Measurements from ENCODE around the gene ZNF273. TPM values are rescaled to one million over a fixed set of nuclear protein-coding genes. Genes with fewer than 3 reads are reported as not detected.
"Not testable (repeated sequence)": the region's sequence is repeated elsewhere in the genome, so short reads cannot be mapped to it uniquely, and the experiment has no call there.

Gene ZNF273
- 5.1 and 6.2 TPM in 2 replicates for total RNA-seq (2022)
- percentile 79 among the genes with signal in this experiment for Bru-seq, nascent RNA
- percentile 66 among the genes with signal in this experiment for BruChase-seq, experiment 1, labeled RNA remaining after a 6-hour chase
- percentile 66 among the genes with signal in this experiment for BruChase-seq, experiment 2, labeled RNA remaining after a 2-hour chase
- long read RNA-seq, partial matches to known transcripts = 0 of 8 reads
- long read RNA-seq, other reads (novel, unspliced or antisense) = 6 of 8 reads

- CTCF ChIA-PET = no interaction called here
- H3K9me3 Mint-ChIP-seq (ENCODE audit: low read depth, unreplicated experiment) = no peaks in the 10 kb centered on the region
- H3K27me3 Mint-ChIP-seq (ENCODE audit: unreplicated experiment) = no peaks in the 10 kb centered on the region
- DNase-seq = peak; percentile 85
- no peaks in the 10 kb centered on the region for H3K4me1 Mint-ChIP-seq (ENCODE audit: low read depth, unreplicated experiment)
- H3K27ac Mint-ChIP-seq (ENCODE audit: unreplicated experiment) = peak within 1 kb of the TSS; percentile 63
- H3K36me3 Mint-ChIP-seq (ENCODE audit: insufficient read depth, unreplicated experiment) = peaks cover 16% of the 10 kb centered on the region
- BruUV-seq (replicated peaks) = no TSS peak
- TF ChIP-seq, protein P1, sequence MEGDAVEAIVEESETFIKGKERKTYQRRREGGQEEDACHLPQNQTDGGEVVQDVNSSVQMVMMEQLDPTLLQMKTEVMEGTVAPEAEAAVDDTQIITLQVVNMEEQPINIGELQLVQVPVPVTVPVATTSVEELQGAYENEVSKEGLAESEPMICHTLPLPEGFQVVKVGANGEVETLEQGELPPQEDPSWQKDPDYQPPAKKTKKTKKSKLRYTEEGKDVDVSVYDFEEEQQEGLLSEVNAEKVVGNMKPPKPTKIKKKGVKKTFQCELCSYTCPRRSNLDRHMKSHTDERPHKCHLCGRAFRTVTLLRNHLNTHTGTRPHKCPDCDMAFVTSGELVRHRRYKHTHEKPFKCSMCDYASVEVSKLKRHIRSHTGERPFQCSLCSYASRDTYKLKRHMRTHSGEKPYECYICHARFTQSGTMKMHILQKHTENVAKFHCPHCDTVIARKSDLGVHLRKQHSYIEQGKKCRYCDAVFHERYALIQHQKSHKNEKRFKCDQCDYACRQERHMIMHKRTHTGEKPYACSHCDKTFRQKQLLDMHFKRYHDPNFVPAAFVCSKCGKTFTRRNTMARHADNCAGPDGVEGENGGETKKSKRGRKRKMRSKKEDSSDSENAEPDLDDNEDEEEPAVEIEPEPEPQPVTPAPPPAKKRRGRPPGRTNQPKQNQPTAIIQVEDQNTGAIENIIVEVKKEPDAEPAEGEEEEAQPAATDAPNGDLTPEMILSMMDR (IDR thresholded peaks at IDR 0.05; ENCODE audit: unreplicated experiment) = no peak
- H3K4me3 Mint-ChIP-seq (ENCODE audit: low read depth, unreplicated experiment) = peak within 1 kb of the TSS; percentile 82
- intact Hi-C loops (cut with micrococcal nuclease; ENCODE audit: unreplicated experiment) = no loop called here
Measured at GRCh38 chr7:64902806-64903721, at the start of gene ZNF273. ZNF273 (plus strand) TSS chr7:64903273; CDS start chr7:64903318, 45 bp downstream.

- CTCF ChIA-PET = no interaction called here
- Mint-ChIP-seq H3K27ac (ENCODE audit: unreplicated experiment) (no peak overlapping the region), H3K4me1 (ENCODE audit: low read depth, unreplicated experiment) (no peaks in the 10 kb centered on the region), H3K36me3 (ENCODE audit: insufficient read depth, unreplicated experiment) (no peaks in the 10 kb centered on the region), H3K9me3 (ENCODE audit: low read depth, unreplicated experiment) (no peaks in the 10 kb centered on the region), H3K4me3 (ENCODE audit: low read depth, unreplicated experiment) (no peak overlapping the region), H3K27me3 (ENCODE audit: unreplicated experiment) (no peaks in the 10 kb centered on the region)
- TF ChIP-seq, protein P1 (IDR thresholded peaks at IDR 0.05; ENCODE audit: unreplicated experiment) = no peak
- BruUV-seq (replicated peaks) = no TSS peak
- intact Hi-C loops (cut with micrococcal nuclease; ENCODE audit: unreplicated experiment) = no loop called here
- no peak for DNase-seq
Measured at GRCh38 chr7:64853679-64854078, 49.4 kb upstream of the ZNF273 start.

- H3K4me1 Mint-ChIP-seq (ENCODE audit: low read depth, unreplicated experiment) = no peaks in the 10 kb centered on the region
- no peak overlapping the region for H3K27ac Mint-ChIP-seq (ENCODE audit: unreplicated experiment)
- no peak overlapping the region for H3K4me3 Mint-ChIP-seq (ENCODE audit: low read depth, unreplicated experiment)
- intact Hi-C loops (cut with micrococcal nuclease; ENCODE audit: unreplicated experiment) = no loop called here
- TF ChIP-seq, protein P1 (IDR thresholded peaks at IDR 0.05; ENCODE audit: unreplicated experiment) = no peak
- DNase-seq = no peak
- no peaks in the 10 kb centered on the region for H3K36me3 Mint-ChIP-seq (ENCODE audit: insufficient read depth, unreplicated experiment)
- CTCF ChIA-PET = no interaction called here
- no peaks in the 10 kb centered on the region for H3K27me3 Mint-ChIP-seq (ENCODE audit: unreplicated experiment)
- BruUV-seq (replicated peaks) = no TSS peak
- H3K9me3 Mint-ChIP-seq (ENCODE audit: low read depth, unreplicated experiment) = no peaks in the 10 kb centered on the region
Measured at GRCh38 chr7:64854969-64855368, 48.1 kb upstream of the ZNF273 start.

GRCh38 chr7:64863021-64863420 is 40.1 kb upstream of the ZNF273 start:
- intact Hi-C loops (cut with micrococcal nuclease; ENCODE audit: unreplicated experiment) = no loop called here

GRCh38 chr7:64863530-64863929 is 39.5 kb upstream of the ZNF273 start:
- H3K36me3 Mint-ChIP-seq (ENCODE audit: insufficient read depth, unreplicated experiment); H3K4me3 Mint-ChIP-seq (ENCODE audit: low read depth, unreplicated experiment); CTCF ChIA-PET; H3K27me3 Mint-ChIP-seq (ENCODE audit: unreplicated experiment); DNase-seq; BruUV-seq (replicated peaks); H3K9me3 Mint-ChIP-seq (ENCODE audit: low read depth, unreplicated experiment); H3K27ac Mint-ChIP-seq (ENCODE audit: unreplicated experiment); intact Hi-C loops (cut with micrococcal nuclease; ENCODE audit: unreplicated experiment); H3K4me1 Mint-ChIP-seq (ENCODE audit: low read depth, unreplicated experiment): not testable (repeated sequence)

More at GRCh38 chr7:64863021-64863420, 40.1 kb upstream of the ZNF273 start:
- BruUV-seq (replicated peaks) = no TSS peak
- Mint-ChIP-seq H3K36me3 (ENCODE audit: insufficient read depth, unreplicated experiment) (no peaks in the 10 kb centered on the region), H3K27me3 (ENCODE audit: unreplicated experiment) (no peaks in the 10 kb centered on the region), H3K27ac (ENCODE audit: unreplicated experiment) (no peak overlapping the region), H3K9me3 (ENCODE audit: low read depth, unreplicated experiment) (peaks cover 2% of the 10 kb centered on the region), H3K4me3 (ENCODE audit: low read depth, unreplicated experiment) (no peak overlapping the region), H3K4me1 (ENCODE audit: low read depth, unreplicated experiment) (no peaks in the 10 kb centered on the region)
- TF ChIP-seq, protein P1 (IDR thresholded peaks at IDR 0.05; ENCODE audit: unreplicated experiment) = no peak
- DNase-seq = no peak
- CTCF ChIA-PET = no interaction called here

Data from Calu3 (cell line).